ENCODE data around the gene SLC43A1. TPM values are rescaled to one million over a fixed set of nuclear protein-coding genes. Genes with fewer than 3 reads are reported as not detected.
A peak's percentile ranks its signal among the peaks of the same experiment; 100 is the strongest.

Gene SLC43A1
- total RNA-seq, 1 donor from 2014 or later: 10.4 TPM

- TF ChIP-seq, protein P1, sequence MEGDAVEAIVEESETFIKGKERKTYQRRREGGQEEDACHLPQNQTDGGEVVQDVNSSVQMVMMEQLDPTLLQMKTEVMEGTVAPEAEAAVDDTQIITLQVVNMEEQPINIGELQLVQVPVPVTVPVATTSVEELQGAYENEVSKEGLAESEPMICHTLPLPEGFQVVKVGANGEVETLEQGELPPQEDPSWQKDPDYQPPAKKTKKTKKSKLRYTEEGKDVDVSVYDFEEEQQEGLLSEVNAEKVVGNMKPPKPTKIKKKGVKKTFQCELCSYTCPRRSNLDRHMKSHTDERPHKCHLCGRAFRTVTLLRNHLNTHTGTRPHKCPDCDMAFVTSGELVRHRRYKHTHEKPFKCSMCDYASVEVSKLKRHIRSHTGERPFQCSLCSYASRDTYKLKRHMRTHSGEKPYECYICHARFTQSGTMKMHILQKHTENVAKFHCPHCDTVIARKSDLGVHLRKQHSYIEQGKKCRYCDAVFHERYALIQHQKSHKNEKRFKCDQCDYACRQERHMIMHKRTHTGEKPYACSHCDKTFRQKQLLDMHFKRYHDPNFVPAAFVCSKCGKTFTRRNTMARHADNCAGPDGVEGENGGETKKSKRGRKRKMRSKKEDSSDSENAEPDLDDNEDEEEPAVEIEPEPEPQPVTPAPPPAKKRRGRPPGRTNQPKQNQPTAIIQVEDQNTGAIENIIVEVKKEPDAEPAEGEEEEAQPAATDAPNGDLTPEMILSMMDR (IDR thresholded peaks at IDR 0.05; ENCODE audit: unreplicated experiment): no peak
- Mint-ChIP-seq H3K27me3 (ENCODE audit: unreplicated experiment) (peaks cover 26% of the 10 kb centered on the region), H3K36me3 (ENCODE audit: low read depth, unreplicated experiment) (no peaks in the 10 kb centered on the region), H3K27ac (ENCODE audit: unreplicated experiment) (no peak overlapping the region), H3K4me1 (ENCODE audit: unreplicated experiment) (peaks cover 11% of the 10 kb centered on the region), H3K4me3 (ENCODE audit: unreplicated experiment) (peak overlapping the region; percentile 18), H3K9me3 (ENCODE audit: unreplicated experiment) (no peaks in the 10 kb centered on the region)
- no peak for DNase-seq (ENCODE audit: low spot score)
These were observed 34.2 kb downstream of the SLC43A1 start for GRCh38 chr11:57481315-57481714.

GRCh38 chr11:57480409-57481137, 34.9 kb downstream of the SLC43A1 start:
- peaks cover 15% of the 10 kb centered on the region for H3K4me1 Mint-ChIP-seq (ENCODE audit: unreplicated experiment)
- H3K4me3 Mint-ChIP-seq (ENCODE audit: unreplicated experiment): peak overlapping the region; percentile 18
- no peak overlapping the region for H3K27ac Mint-ChIP-seq (ENCODE audit: unreplicated experiment)
- peak; percentile 83 for DNase-seq (ENCODE audit: low spot score)
- TF ChIP-seq, protein P1 (IDR thresholded peaks at IDR 0.05; ENCODE audit: unreplicated experiment): peak; percentile 65
- peaks cover 30% of the 10 kb centered on the region for H3K27me3 Mint-ChIP-seq (ENCODE audit: unreplicated experiment)
- no peaks in the 10 kb centered on the region for H3K9me3 Mint-ChIP-seq (ENCODE audit: unreplicated experiment)
- no peaks in the 10 kb centered on the region for H3K36me3 Mint-ChIP-seq (ENCODE audit: low read depth, unreplicated experiment)

- H3K36me3 Mint-ChIP-seq (ENCODE audit: low read depth, unreplicated experiment): no peaks in the 10 kb centered on the region
- H3K4me3 Mint-ChIP-seq (ENCODE audit: unreplicated experiment): no peak overlapping the region
- peaks cover 30% of the 10 kb centered on the region for H3K27me3 Mint-ChIP-seq (ENCODE audit: unreplicated experiment)
- no peaks in the 10 kb centered on the region for H3K9me3 Mint-ChIP-seq (ENCODE audit: unreplicated experiment)
- TF ChIP-seq, protein P1 (IDR thresholded peaks at IDR 0.05; ENCODE audit: unreplicated experiment): no peak
- no peak for DNase-seq (ENCODE audit: low spot score)
- H3K27ac Mint-ChIP-seq (ENCODE audit: unreplicated experiment): no peak overlapping the region
- peaks cover 15% of the 10 kb centered on the region for H3K4me1 Mint-ChIP-seq (ENCODE audit: unreplicated experiment)
These were observed 35.6 kb downstream of the SLC43A1 start for GRCh38 chr11:57479911-57480310.

- Mint-ChIP-seq H3K4me3 (ENCODE audit: unreplicated experiment) (no peak overlapping the region), H3K27ac (ENCODE audit: unreplicated experiment) (no peak overlapping the region), H3K4me1 (ENCODE audit: unreplicated experiment) (peaks cover 17% of the 10 kb centered on the region), H3K36me3 (ENCODE audit: low read depth, unreplicated experiment) (no peaks in the 10 kb centered on the region), H3K9me3 (ENCODE audit: unreplicated experiment) (no peaks in the 10 kb centered on the region), H3K27me3 (ENCODE audit: unreplicated experiment) (peaks cover 31% of the 10 kb centered on the region)
- TF ChIP-seq, protein P1 (IDR thresholded peaks at IDR 0.05; ENCODE audit: unreplicated experiment): no peak
- DNase-seq (ENCODE audit: low spot score): no peak
These were observed 36.4 kb downstream of the SLC43A1 start for GRCh38 chr11:57479021-57479663.
